Head of caudate nucleus (tissue), 42 donors: Measurements from ENCODE around the gene LMO7.
"Not testable (repeated sequence)": the region's sequence is repeated elsewhere in the genome, so short reads cannot be mapped to it uniquely, and the experiment has no call there.

Experiments
- DNase-seq, 42 donors: peaks; one replicate each; pipeline versions ENCODE4 v3.0.0 to v3.0.0-alpha.2; 2020 to 2021; ENCODE audit warnings: mixed read lengths in 7 of 42
- intact Hi-C: fragments of 100-400 bp; cut with DNase I; formaldehyde crosslinking; loops from one replicate; pipeline ENCODE4 v1.15.0; 2022

LMO7 gene

DNA sequence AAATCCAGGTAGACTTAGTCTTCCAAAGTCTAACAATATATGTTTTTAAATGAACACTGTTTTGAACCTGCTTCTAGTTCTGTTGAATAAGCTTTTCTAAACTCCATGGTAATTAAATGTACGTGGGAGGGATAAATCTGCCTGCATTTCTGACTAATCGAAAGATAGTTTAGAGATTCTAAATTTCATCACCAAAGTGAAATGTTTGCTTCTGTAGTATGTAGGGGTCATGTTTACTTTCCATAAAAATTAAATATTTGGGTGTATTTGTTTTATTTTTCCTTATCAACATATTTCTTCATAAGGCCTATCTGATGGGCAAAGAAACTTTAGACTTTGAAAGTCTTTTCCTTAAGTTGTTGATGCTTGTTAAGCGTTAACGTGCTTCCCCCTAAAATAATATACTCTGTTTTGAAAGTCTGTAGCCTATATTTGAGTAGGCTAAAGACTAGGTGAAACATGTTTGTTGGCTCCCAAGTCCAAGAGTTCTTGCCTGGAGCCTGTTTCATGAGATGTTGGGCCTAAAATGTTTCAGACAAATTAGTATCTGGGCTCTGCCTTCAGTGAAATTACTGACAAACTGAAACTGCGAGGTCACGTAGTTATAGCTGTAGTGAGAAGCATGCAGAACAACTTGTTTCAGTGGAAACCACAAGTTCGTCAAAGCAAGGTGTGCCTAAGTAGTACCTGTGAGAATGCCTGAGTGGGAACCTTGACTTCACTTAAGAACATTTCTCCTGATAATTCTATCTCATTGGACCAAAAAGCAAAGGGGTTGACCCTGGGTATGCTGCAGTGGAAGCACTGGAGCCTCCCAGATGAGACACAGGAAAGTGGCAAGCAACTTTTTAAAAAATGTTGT is 126.2 kb downstream of the LMO7 start:
- DNase-seq = peak in 1 of 42 donors; percentile 18
- intact Hi-C loops = no loop called here

DNA sequence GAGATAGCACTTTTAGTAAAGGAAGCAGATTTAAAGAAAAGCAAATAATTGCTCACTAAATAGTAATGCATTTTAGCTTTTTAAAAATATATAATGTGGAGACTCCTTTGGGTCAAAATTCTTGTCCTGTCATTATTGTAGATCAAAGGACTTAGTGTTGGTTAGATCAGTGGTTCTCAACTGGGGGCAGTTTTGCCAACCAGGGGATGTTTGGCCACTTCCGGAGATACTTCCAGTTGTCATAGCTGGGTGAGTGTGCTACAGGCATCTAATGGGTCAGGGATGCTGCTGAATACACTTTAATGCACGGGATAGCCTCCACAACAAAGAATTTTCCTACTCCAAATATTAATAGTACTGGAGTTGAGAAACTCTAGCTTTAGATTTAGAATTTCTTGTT is 126.8 kb downstream of the LMO7 start:
- no peak for DNase-seq
- intact Hi-C loops = no loop called here

DNA sequence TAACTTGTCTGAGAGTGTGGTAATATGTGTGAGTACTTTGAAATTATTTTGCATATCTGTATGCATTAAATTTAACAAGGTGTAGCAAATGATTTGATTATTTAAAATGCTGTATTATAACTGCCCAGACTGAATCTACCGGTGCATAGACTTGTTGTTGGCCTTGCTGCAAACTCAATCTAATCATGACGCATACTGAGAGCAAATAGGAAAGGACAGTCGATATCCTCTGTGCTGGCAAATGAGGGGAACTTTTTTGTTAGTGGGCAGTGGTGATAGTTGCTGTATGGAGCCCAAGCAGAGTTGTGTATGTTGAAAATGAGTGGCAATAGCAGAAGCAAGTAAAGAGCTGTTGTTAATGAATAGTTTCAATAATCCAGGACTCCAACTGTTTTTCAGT is 127.4 kb downstream of the LMO7 start:
- intact Hi-C loops = no loop called here
- no peak for DNase-seq

DNA sequence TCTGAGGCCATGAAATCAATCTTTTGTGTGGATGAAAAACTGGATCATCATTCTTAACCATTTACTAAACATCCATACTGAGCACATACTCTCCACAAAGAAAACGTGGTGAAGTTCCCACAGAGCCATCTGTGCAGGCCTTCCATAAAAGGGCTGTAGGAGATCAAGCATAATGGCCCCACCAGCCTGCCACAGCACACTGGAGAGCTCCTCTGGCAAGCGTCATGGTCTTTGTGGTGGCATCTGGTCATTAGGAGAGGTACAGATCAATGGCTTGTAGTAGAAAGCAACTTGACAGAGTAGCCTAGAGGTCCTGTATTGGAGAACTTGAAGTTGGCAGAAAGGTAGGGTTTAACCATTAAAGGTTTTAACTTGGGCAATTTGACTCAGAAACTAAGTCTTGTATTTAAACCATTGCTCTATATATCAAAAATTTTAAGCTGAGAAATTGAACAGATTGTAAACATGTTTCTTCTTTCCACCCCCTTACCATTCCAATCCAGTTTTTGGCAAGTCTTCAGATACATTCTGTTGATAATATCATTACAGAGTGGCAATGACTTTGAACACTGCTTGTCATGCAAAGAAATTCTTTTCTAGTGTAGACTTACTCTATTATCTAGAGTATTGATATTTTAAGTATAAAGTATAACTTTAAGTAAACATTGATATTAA is 128.3 kb downstream of the LMO7 start:
- no peak for DNase-seq
- intact Hi-C loops = no loop called here

DNA sequence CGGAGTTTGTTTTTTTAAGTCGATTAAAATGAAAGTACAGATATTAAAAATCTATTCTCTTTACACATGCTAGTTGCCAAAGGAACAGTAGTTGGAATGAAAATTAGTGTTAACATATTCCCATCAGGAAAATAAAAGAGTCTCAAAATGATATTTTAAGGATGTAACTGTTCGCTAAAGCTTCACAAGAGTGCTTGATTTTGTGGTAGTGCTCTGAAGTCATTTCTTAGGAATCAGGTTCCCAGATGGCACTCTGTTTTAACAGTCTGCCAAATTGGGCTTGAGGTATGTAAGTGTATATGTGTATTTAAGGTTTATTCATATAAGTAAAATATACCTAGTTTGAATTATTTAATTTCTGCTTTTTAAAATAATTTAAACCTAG is 128.8 kb downstream of the LMO7 start:
- intact Hi-C loops = no loop called here
- DNase-seq = no peak

DNA sequence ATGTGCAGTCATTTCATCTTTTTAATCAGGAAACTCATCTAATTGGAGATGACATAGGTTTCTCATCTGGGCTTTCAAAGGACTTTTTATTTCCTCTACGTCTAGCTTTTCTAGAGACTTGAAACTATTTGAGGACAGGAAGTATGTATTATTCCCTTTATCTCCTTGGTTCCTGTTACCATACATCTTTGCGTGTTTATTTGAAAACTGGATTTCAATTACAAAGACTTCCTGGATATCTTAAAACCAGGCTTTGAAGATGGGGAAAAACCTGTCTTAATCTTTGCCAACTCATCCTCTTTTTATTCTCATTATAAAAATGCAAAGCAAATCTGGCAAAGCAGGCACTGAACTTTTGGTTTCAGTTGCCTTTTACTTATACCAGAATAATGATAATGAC is 130.5 kb downstream of the LMO7 start:
- no peak for DNase-seq
- intact Hi-C loops = no loop called here

DNA sequence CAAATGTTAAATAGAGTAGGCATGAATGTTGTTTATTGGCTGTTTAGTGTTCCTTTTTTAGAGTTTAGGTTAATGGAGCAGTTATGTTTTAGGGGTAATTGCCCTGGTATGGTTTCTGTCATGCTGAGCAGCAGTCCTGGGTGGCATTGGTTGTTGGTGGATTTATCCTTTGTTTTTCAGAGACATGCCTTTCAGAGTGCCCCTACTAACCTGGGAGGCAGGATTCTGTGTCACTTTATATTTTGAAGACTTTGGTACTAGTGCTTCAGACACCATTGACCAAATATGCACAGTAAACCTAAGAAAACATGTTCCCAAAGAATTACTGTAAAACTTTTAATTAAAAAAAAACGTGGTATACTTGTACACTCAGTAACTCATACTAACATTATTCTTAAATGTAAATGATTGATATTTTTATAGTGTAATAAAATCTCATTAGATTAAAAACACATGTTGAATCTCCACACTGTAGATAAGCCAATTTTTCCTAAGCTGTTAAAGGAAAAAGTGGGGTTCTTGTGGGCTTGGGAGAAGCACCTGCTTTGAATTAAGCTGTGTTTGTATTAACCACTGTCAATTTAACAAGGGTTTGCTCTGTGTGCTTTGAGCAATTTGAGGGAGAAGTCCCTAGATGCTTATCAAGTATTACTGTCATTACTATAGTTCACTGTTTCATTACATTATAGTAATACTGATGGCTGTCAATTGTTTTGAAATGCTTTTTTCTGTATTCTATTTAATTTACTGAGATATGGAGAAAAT is 133.2 kb downstream of the LMO7 start:
- no peak for DNase-seq
- intact Hi-C loops = no loop called here

DNA sequence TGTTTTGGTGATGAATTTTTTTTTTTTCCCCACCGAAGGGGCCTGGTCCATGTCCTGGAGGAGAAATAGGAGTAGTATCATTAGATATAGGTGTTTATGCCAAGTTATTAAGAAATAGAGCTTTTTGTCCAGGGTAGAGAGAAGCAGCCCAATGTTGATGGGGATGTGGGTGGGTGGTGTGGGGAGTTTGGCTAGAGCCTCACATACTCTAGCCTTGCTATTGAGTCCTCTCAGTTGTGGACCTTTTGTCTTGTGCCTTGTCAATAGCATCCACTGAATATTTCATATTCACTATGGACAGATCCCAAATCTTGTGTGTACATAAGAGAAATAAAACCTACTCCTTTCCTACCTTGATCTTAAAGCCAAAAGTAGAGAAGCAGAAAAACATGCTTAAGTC is 134.0 kb downstream of the LMO7 start:
- no peak for DNase-seq
- intact Hi-C loops = no loop called here

DNA sequence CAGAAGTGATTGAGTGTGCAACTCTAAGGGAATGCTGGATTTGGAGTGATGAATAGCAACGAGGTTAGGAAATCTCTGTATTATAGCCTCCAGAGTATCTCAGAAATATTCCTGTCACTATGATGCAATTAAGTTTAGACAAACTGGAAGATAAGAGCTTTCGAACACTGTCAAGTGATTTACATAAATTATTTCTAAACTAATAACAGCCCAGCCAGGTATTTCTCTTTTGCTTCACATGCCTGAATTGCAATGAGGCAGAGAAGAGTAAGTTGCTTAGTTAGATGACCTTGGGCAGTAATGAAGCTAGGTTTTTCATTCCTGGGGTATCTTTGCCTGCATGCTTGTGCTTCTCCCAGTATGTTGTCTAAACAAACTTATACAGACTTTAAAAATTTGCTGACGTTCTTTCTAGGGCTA is 134.5 kb downstream of the LMO7 start:
- no peak for DNase-seq
- intact Hi-C loops = no loop called here

DNA sequence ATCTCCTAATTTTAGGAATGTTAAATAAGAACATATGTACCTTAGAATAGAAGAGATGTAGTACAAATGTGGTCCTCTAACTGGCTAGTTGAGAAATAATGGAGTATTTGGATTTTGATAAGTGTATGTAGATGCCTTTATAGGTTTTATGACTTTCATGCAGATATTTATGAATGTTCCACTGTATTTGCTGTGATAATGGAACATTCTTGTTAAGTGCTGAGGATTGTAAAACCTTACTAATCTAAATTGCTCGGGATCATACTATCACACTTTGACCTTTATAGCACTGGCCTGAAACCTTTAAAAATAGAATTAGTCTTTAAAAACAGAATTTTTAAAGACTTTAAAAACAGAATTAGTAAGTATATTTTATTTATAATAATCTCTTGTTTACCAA is 135.1 kb downstream of the LMO7 start:
- DNase-seq = no peak
- intact Hi-C loops = no loop called here

DNA sequence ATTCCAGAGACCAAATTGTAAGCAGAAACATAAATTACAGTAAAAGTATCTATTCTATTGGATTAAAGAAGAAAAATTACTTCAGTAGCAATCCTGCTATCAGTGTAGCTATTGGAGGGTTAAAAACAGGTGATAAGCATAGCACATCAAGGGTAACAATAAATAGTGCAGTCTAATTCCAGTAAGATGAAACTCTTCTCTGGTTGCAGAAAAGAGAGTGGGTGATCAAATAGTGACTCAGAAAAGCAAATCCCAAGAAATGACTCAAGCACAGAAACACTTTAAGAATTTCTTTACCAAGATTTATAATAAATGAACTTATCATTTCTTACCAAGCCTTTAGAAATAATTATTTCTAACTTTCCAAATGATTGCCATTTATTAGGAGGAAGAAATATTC is 135.7 kb downstream of the LMO7 start:
- intact Hi-C loops = no loop called here
- DNase-seq = no peak

DNA sequence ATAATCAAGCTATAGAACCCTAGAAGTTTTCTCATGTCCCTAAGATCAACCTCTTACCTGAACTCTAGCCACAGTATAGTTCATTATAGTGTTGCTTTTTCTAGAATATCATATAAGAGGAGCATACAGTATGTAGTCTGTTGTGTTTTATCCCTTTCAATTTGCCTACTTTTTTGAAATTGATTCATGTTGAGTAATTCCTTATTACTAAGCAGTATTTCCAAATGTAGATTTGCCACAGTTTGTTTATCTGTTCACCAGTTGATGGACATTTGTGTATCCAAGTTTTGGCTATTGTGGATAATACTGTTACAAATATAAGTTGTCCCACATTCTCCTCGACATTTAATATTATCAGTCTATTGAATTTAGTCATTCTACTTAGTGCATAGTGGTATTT is 138.0 kb downstream of the LMO7 start:
- intact Hi-C loops = no loop called here
- no peak for DNase-seq

DNA sequence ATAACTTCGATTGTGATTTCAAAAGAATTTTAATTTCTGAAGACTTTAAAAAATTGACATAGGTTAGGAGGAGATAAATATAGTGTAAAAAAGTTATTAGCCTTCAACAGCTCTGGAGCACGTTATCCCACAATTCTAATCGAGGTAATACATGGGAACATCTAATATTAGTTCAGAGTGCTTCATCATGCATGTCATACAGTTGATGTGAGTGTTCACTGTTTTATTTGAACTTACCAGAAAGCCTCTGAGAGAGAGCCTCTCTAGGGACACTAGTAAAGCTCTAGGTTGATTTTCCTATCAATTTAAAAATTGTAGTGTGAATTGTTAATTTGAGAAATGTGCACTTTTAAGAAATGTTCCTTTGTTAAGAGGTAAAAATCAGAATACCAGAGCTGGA is 140.4 kb downstream of the LMO7 start:
- no peak for DNase-seq
- intact Hi-C loops = no loop called here

DNA sequence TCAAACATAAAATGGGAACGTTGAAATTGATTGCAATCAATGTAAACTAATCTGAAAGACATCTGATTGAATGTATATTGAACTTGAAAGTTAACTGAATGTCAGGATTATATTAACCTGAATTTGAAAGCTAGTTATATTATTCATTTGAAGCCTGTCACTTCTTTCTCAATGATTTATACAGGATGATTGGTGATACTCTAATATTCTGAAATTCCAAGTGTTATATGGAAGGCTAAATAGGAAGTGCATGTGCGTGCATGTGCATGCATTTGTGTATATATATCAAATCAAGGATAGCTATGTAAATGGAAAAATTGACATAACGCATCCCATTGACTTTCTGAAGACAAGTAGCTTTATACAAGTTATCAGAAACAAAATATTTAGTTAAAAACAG is 143.3 kb downstream of the LMO7 start:
- no peak for DNase-seq
- intact Hi-C loops = no loop called here

DNA sequence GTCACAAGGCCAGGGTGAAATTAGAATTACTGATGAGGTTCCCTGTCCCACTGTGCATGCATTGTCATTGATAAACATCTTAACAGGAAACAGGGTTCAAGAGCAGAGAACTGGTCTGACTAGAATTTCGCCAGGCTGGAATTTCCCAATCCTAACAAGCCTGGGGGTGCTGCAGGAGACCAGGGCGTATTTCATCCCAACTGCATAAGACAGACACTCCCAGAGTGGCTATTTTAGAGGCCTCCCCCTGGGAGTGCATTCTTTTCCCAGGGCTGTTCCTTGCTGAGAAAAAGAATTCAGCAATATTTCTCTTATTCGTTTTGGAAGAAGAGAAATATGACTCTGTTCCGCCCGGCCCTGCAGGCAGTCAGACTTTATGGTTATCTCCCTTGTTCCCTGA is 144.0 kb downstream of the LMO7 start:
- DNase-seq, intact Hi-C loops: not testable (repeated sequence)

DNA sequence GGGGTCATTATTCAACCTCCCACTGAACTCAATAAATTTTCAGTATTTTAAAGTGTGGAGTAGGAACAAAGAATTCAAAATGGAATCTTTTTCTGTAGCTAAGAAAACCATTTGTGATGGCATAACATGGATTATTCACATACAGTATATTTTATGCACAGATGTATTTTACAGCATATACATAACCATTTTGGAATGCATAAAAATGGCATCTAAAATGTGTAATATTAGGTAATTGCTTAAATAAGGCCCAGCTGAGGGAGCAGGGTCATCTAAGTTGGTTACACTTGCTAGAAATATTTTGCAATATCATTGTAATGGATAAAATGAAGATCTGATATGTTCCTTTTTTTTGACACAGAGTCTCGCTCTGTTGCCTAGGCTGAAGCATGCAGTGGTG is 146.9 kb downstream of the LMO7 start:
- DNase-seq = no peak
- intact Hi-C loops = no loop called here

DNA sequence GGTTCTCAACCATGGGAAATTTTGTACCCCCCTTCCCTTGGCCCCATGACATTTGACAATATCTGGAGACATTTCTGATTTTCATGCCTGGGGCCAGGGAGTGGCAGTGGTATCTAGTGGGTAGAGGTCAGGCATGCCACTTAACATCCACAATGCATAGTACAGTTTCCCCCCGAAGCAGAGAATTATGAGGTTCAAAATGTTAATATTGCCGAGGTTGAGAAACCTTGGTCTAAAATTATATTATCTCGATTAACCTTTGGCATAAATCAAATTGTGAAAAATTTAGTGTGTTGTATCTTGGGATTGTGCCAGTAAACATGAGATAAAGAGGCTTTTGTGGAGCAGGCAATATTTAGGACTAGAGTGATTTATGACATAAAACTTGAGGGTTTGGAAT is 147.9 kb downstream of the LMO7 start:
- DNase-seq = no peak
- intact Hi-C loops = no loop called here

DNA sequence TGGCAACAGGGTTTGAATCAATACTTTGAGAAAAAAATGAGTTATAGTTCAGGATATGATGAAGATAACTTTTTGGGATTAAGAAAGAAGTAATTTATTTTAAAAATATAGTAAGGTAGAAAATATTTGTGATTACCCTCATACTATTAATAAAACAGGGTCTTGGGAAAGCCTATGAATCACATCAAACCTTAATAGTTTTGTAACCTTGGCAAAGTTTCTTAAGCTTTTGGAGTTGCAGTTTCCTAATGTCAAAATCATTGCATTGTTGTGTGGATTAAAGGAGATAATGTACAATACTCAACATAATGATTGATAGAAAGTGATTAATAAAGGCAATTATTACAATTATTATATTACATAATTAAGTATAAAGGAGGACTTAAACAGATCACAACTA is 149.0 kb downstream of the LMO7 start:
- no peak for DNase-seq
- intact Hi-C loops = no loop called here

DNA sequence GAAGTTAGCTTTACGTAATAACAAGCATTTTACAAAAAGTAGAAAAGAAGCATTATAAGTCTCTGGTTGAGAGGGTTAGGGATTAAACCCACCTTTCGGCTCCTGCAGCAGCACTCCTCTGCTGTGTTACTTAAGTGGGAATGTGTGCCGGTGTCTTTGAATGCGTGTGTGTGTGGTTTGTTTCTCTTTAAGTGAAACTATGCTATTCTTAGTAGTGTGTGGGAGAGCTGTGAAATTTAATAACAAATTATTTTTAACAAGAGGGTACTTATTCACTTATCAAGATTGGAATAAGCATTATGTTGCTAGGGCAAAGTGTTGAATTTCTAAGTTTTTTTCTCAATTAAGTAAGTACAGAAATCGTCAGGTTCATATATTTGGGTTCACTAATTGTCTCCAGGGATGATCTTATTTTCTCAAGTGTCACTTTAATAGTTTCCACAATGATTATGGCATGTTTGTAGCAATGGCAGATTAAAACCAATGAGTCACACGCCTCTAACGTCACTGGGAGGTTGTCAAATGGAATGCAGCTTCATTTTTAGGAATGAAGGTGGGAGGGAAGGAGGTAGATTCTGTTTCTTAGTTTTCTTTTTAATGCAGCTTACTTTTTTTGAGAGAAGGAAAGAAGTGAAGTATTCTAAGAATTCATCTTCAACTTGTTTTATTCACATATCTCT is 151.3 kb downstream of the LMO7 start:
- peak in 16 of 42 donors; percentile 15 to 67 (median 45) for DNase-seq
- intact Hi-C loops = no loop called here
